Liver (tissue), 3 donors: ENCODE data around the gene SLIT1.

Source experiments
- CTCF ChIP-seq: fragments of 150-350 bp; IDR thresholded peaks from 2 replicates; pipeline ENCODE4 v1.5.1; 2017; ENCODE audit warnings: improper control_type of control experiment, low read depth, low read length; ENCODE audit not compliant: missing input control
- FOXA1 ChIP-seq: IDR thresholded peaks from 2 replicates; pipeline ENCODE4 v1.6.1; 2016; ENCODE audit warnings: antibody characterized with exemption
- JUND ChIP-seq, 2 donors: IDR thresholded peaks; 2 replicates each; pipeline ENCODE4 v1.6.1; 2016; ENCODE audit warnings: antibody characterized with exemption in 2 of 2
- MAX ChIP-seq: IDR thresholded peaks from 2 replicates; pipeline ENCODE4 v1.6.1; 2016; ENCODE audit warnings: antibody characterized with exemption
- REST ChIP-seq: IDR thresholded peaks from 2 replicates; pipeline ENCODE4 v1.6.1; 2016; ENCODE audit warnings: antibody characterized with exemption, mild to moderate bottlenecking
- YY1 ChIP-seq: IDR thresholded peaks from 2 replicates; pipeline ENCODE4 v1.6.1; 2016; ENCODE audit warnings: antibody characterized with exemption, mild to moderate bottlenecking
- donor health status: healthy.
- donor health status: healthy.

- TF ChIP-seq CTCF (no peak), YY1 (no peak), FOXA1 (no peak), MAX (no peak), REST (no peak), JUND (IDR thresholded peaks at IDR 0.05) (no peak)
Measured at GRCh38 chr10:97180986-97181385, 4.8 kb downstream of the SLIT1 start.
